B cell (primary cell): ENCODE measurements around the gene SNX12. TPM values are rescaled to one million over a fixed set of nuclear protein-coding genes. Genes with fewer than 3 reads are reported as not detected.

Source experiments
- ATAC-seq: fragments of 200-7000 bp; cut with Tn5 transposase; one replicate; pipeline ENCODE4 v1.10.0; 2021; ENCODE audit warnings: low read depth, mild to moderate bottlenecking, moderate number of reproducible peaks, moderate library complexity
- CTCF ChIA-PET: fragments of 350-600 bp; sonication (Branson Sonifier 250); formaldehyde crosslinking; loops from one replicate; lab custom pipeline; 2021; ENCODE audit warnings: antibody characterized with exemption, inconsistent platforms; lab: Charles Lee
- POLR2A ChIA-PET: fragments of 350-600 bp; sonication (Branson Sonifier 250); formaldehyde crosslinking; loops from one replicate; lab custom pipeline; 2021; ENCODE audit warnings: antibody characterized with exemption; lab: Charles Lee
- DNase-seq: peaks from one replicate; pipeline ENCODE4 v3.0.0; 2013
- H2AFZ ChIP-seq: 2 replicates; pipeline ENCODE4 v1.6.1; 2012; ENCODE audit warnings: mild to moderate bottlenecking, low read depth, low read length; ENCODE audit not compliant: insufficient read depth, poor library complexity, severe bottlenecking
- H3K27ac ChIP-seq, 2 donors: 1 replicate in 1 of 2; 2 replicates in 1 of 2; pipeline ENCODE4 v1.5.1; 2012 to 2013; ENCODE audit warnings: low read length in 2 of 2, mild to moderate bottlenecking in 2 of 2, moderate library complexity in 1 of 2
- H3K27me3 ChIP-seq, 4 experiments: fragments of 200-600 bp in 1 of 4; sonication (generic) in 1 of 4; replicated peaks in 1 of 4; 1 replicate in 2 of 4; 2 replicates in 2 of 4; pipeline versions ENCODE4 v1.6.1 to v1.7.0; 2013 to 2016; ENCODE audit warnings: low read length in 3 of 4, mild to moderate bottlenecking in 2 of 4, mixed read lengths in 1 of 4, moderate library complexity in 1 of 4; ENCODE audit not compliant: insufficient read depth in 4 of 4, control insufficient read depth in 3 of 4; ENCODE audit errors: control extremely low read depth in 1 of 4
- H3K36me3 ChIP-seq, 2 experiments: replicated peaks in 1 of 2; 1 replicate in 1 of 2; 2 replicates in 1 of 2; pipeline versions ENCODE4 v1.6.1 to v1.7.1; 2013; ENCODE audit warnings: low read length in 1 of 2; ENCODE audit not compliant: insufficient read depth in 2 of 2, control insufficient read depth in 1 of 2; ENCODE audit errors: control extremely low read depth in 1 of 2, extremely low read depth in 1 of 2
- H3K4me1 ChIP-seq, 2 donors: fragments of 200-600 bp in 1 of 2; sonication (generic) in 1 of 2; 1 replicate in 1 of 2; 2 replicates in 1 of 2; pipeline versions ENCODE4 v1.5.1 to v1.6.1; 2013 to 2017; ENCODE audit warnings: low read length in 2 of 2; ENCODE audit not compliant: control insufficient read depth in 2 of 2, insufficient read depth in 2 of 2
- H3K4me2 ChIP-seq: replicated peaks from 2 replicates; pipeline ENCODE3; 2012; ENCODE audit warnings: mild to moderate bottlenecking, low read depth, low read length; ENCODE audit not compliant: poor library complexity, severe bottlenecking
- H3K4me3 ChIP-seq, 5 experiments: fragments of 200-600 bp in 1 of 5; sonication (generic) in 1 of 5; 1 replicate in 3 of 5; 2 replicates in 2 of 5; pipeline versions ENCODE4 v1.5.1 to v1.7.0; 2011 to 2016; ENCODE audit warnings: low read length in 4 of 5, mild to moderate bottlenecking in 4 of 5, low read depth in 2 of 5, control low read depth in 1 of 5, moderate library complexity in 1 of 5; ENCODE audit not compliant: insufficient read depth in 1 of 5; ENCODE audit errors: control extremely low read depth in 1 of 5, extremely low read depth in 1 of 5
- H3K79me2 ChIP-seq: fragments of 200-600 bp; sonication (generic); one replicate; pipeline ENCODE4 v1.6.0; 2016; ENCODE audit warnings: low read length; ENCODE audit not compliant: control insufficient read depth, insufficient read depth
- H3K9ac ChIP-seq: fragments of 200-600 bp; sonication (generic); 2 replicates; pipeline ENCODE4 v1.6.1; 2017; ENCODE audit warnings: mild to moderate bottlenecking, low read length, moderate library complexity
- H3K9me3 ChIP-seq, 3 donors: one replicate each; pipeline versions ENCODE4 v1.6.1 to v1.7.1; 2013; ENCODE audit warnings: low read length in 2 of 3; ENCODE audit not compliant: control insufficient read depth in 2 of 3, insufficient read depth in 1 of 3; ENCODE audit errors: control extremely low read depth in 1 of 3
- H4K20me1 ChIP-seq: 2 replicates; pipeline ENCODE4 v1.6.0; 2012; ENCODE audit warnings: mild to moderate bottlenecking, low read length; ENCODE audit not compliant: insufficient read depth, control insufficient read depth, poor library complexity, severe bottlenecking
- H3K27ac Mint-ChIP-seq: one replicate; pipeline ENCODE4 v1.8.0; 2021; ENCODE audit warnings: mixed read lengths
- H3K27me3 Mint-ChIP-seq: one replicate; pipeline ENCODE4 v1.8.0; 2021; ENCODE audit warnings: mixed read lengths
- H3K4me1 Mint-ChIP-seq: one replicate; pipeline ENCODE4 v1.8.0; 2021; ENCODE audit warnings: mixed read lengths
- H3K4me3 Mint-ChIP-seq: one replicate; pipeline ENCODE4 v1.8.0; 2021; ENCODE audit warnings: mixed read lengths
- H3K9me3 Mint-ChIP-seq: one replicate; pipeline ENCODE4 v1.8.0; 2022; ENCODE audit warnings: mixed read lengths; ENCODE audit not compliant: insufficient read depth
- CTCF ChIP-seq: fragments of 200-600 bp; IDR thresholded peaks from one replicate; pipeline ENCODE4 v1.8.0; 2022; ENCODE audit warnings: antibody characterized with exemption, mild to moderate bottlenecking
- EZH2 ChIP-seq: IDR thresholded peaks from 2 replicates; pipeline ENCODE4 v1.6.1; 2012; ENCODE audit warnings: borderline replicate concordance, low read depth, mild to moderate bottlenecking, moderate library complexity, low read length; ENCODE audit not compliant: insufficient read depth, poor library complexity, severe bottlenecking
- WGBS: methylation state at CpG from one replicate; pipeline ENCODE4 v1.1.5; 2013; ENCODE audit warnings: missing lambda C conversion rate; ENCODE audit not compliant: insufficient coverage; 5-methylcytosine and 5-hydroxymethylcytosine counted together
- intact Hi-C: fragments of 100-400 bp; cut with micrococcal nuclease; formaldehyde crosslinking; loops from one replicate; pipeline ENCODE4 v1.10.0; 2022
- polyA plus RNA-seq: library from polyadenylated mRNA; depleted of rRNA; stranded (reverse); fragments of >200 nt; gene quantifications from 2 replicates; pipeline ENCODE4 v1.2.3, GENCODE V29; 2012
- total RNA-seq, 2 donors: library from RNA; stranded (reverse); fragments of 120-200 nt in 1 of 2; gene quantifications; 1 replicate in 1 of 2; 2 replicates in 1 of 2; pipeline versions ENCODE4 v1.2.3 to v1.2.4, GENCODE V29; 2013 to 2022

Gene SNX12
- total and polyA plus RNA-seq, 2 donors (not counting 1 experiment from before 2014, with no cell fraction given) = 10.5 to 42.9 TPM

- H3K4me3 Mint-ChIP-seq = no peak overlapping the region
- DNase-seq (no peak), ATAC-seq (no peak)
- Histone ChIP-seq H2AFZ (no peak overlapping the region), H3K4me2 (no peak overlapping the region), H3K9me3 (no peaks in the 10 kb centered on the region), H3K79me2 (no peaks in the 10 kb centered on the region), H3K4me3 (no peak overlapping the region), H3K27me3 (no peaks in the 10 kb centered on the region), H3K4me1 (no peaks in the 10 kb centered on the region), H4K20me1 (no peaks in the 10 kb centered on the region), H3K27ac (no peak overlapping the region), H3K36me3 (no peaks in the 10 kb centered on the region), H3K9ac (no peak overlapping the region)
- H3K4me1 Mint-ChIP-seq = no peaks in the 10 kb centered on the region
- ChIA-PET POLR2A (no interaction called here), CTCF (no interaction called here)
- WGBS = no CpG with 5 or more reads among the region's 3 CpGs
- H3K9me3 Mint-ChIP-seq = no peaks in the 10 kb centered on the region
- TF ChIP-seq CTCF (no peak), EZH2 (no peak)
- H3K27ac Mint-ChIP-seq = no peak overlapping the region
- peaks cover 3% of the 10 kb centered on the region for H3K27me3 Mint-ChIP-seq
- intact Hi-C loops = no loop called here
These were observed 13.4 kb upstream of the SNX12 start for GRCh38 chrX:71081330-71082123.

GRCh38 chrX:71070531-71070930 is 2.4 kb upstream of the SNX12 start:
- Histone ChIP-seq H3K4me1 (peaks cover 0 to 12% of the 10 kb centered on the region in 2 donors), H2AFZ (no peak overlapping the region), H4K20me1 (no peaks in the 10 kb centered on the region), H3K4me2 (no peak overlapping the region), H3K4me3 (no peak overlapping the region), H3K79me2 (peaks cover 13% of the 10 kb centered on the region), H3K36me3 (no peaks in the 10 kb centered on the region), H3K9ac (no peak overlapping the region), H3K27me3 (no peaks in the 10 kb centered on the region), H3K9me3 (no peaks in the 10 kb centered on the region), H3K27ac (no peak overlapping the region)
- Mint-ChIP-seq H3K4me3 (no peak overlapping the region), H3K27ac (no peak overlapping the region), H3K9me3 (no peaks in the 10 kb centered on the region), H3K4me1 (peaks cover 11% of the 10 kb centered on the region), H3K27me3 (peaks cover 3% of the 10 kb centered on the region)
- DNase-seq (no peak), ATAC-seq (no peak)
- POLR2A ChIA-PET = no interaction called here
- WGBS = no CpG with 5 or more reads among the region's 5 CpGs
- CTCF ChIA-PET = no interaction called here
- TF ChIP-seq EZH2 (no peak), CTCF (no peak)
- intact Hi-C loops = no loop called here
